GM12891 (cell line): Measurements from ENCODE around the gene SFXN3.
A peak's percentile ranks its signal among the peaks of the same experiment; 100 is the strongest.

Experiments
- DNase-seq: peaks from one replicate; pipeline ENCODE4 v3.0.0; 2011; ENCODE audit warnings: low spot score; ENCODE audit not compliant: insufficient read length
- FAIRE-seq: peaks from 2 replicates; lab custom pipeline; 2011; peaks lifted over from hg19 to GRCh38; lab: Jason Lieb, UNC
- PAX5 ChIP-seq: IDR thresholded peaks from 2 replicates; pipeline ENCODE4 v1.6.1; 2011; ENCODE audit warnings: low read length, moderate library complexity, mild to moderate bottlenecking; ENCODE audit not compliant: insufficient read depth, severe bottlenecking
- POLR2A ChIP-seq: IDR thresholded peaks from 2 replicates; pipeline ENCODE4 v1.6.1; 2011; ENCODE audit warnings: low read depth, low read length, control low read depth
- POLR2AphosphoS5 ChIP-seq: IDR thresholded peaks from 2 replicates; pipeline ENCODE4 v1.6.1; 2011; ENCODE audit warnings: low read depth, low read length, control low read depth
- POU2F2 ChIP-seq: IDR thresholded peaks from 2 replicates; pipeline ENCODE4 v1.6.1; 2011; ENCODE audit warnings: low read depth, mild to moderate bottlenecking, control low read depth, low read length, moderate library complexity
- SPI1 ChIP-seq: IDR thresholded peaks from 2 replicates; pipeline ENCODE4 v1.6.1; 2011; ENCODE audit warnings: low read depth, low read length, control low read depth
- TAF1 ChIP-seq: IDR thresholded peaks from 2 replicates; pipeline ENCODE4 v1.6.1; 2011; ENCODE audit warnings: low read depth, low read length, control low read depth

SFXN3 gene

GRCh38 chr10:101060036-101060950 lies 29.3 kb downstream of the SFXN3 start:
- peak; percentile 66 for FAIRE-seq
- DNase-seq, result peak; percentile 57
- TF ChIP-seq POU2F2 (no peak), SPI1 (0 out of 2 replicates have a peak, but pooled peaks have one; percentile 13), PAX5 (peak; percentile 22), TAF1 (0 out of 2 replicates have a peak, but pooled peaks have one; percentile 27)

GRCh38 chr10:101060951-101061623 lies 30.1 kb downstream of the SFXN3 start:
- no peak for TF ChIP-seq PAX5
- TF ChIP-seq SPI1, result no peak
- TF ChIP-seq POLR2AphosphoS5, result no peak
- TF ChIP-seq POLR2A, result no peak
- no peak for TF ChIP-seq TAF1
- TF ChIP-seq POU2F2, result no peak
- peak; percentile 88 for DNase-seq
- peak; percentile 95 for FAIRE-seq

- no peak for DNase-seq
- no peak for TF ChIP-seq POLR2AphosphoS5
- TF ChIP-seq POLR2A, result no peak
- no peak for TF ChIP-seq POU2F2
- TF ChIP-seq SPI1, result no peak
- no peak for TF ChIP-seq TAF1
- no peak for TF ChIP-seq PAX5
- FAIRE-seq, result no peak
Observed at GRCh38 chr10:101061624-101062231, 30.7 kb downstream of the SFXN3 start, which contains the start of gene KAZALD1. TSS of gene KAZALD1 (plus strand) at chr10:101061989. CDS start at chr10:101062593, 604 bp downstream.

GRCh38 chr10:101062232-101063049 lies 31.4 kb downstream of the SFXN3 start:
- FAIRE-seq (peak; percentile 79), DNase-seq (peak; percentile 66)
- TF ChIP-seq POLR2A, result no peak
- no peak for TF ChIP-seq POU2F2
- TF ChIP-seq PAX5, result no peak
- TF ChIP-seq SPI1, result no peak

- FAIRE-seq, result no peak
- TF ChIP-seq PAX5, result no peak
- TF ChIP-seq TAF1, result no peak
- no peak for TF ChIP-seq SPI1
- no peak for TF ChIP-seq POU2F2
- DNase-seq, result no peak
Observed at GRCh38 chr10:101063050-101063525, 32.1 kb downstream of the SFXN3 start.

GRCh38 chr10:101063548-101064414 lies 32.7 kb downstream of the SFXN3 start:
- no peak for TF ChIP-seq POLR2AphosphoS5
- no peak for TF ChIP-seq SPI1
- TF ChIP-seq POU2F2, result no peak
- TF ChIP-seq PAX5, result no peak
- TF ChIP-seq TAF1, result no peak
- no peak for TF ChIP-seq POLR2A
- DNase-seq, result no peak
- no peak for FAIRE-seq

- no peak for TF ChIP-seq SPI1
- no peak for TF ChIP-seq POLR2A
- TF ChIP-seq POU2F2, result no peak
- no peak for TF ChIP-seq TAF1
- no peak for TF ChIP-seq POLR2AphosphoS5
- TF ChIP-seq PAX5, result no peak
- FAIRE-seq (no peak), DNase-seq (no peak)
Observed at GRCh38 chr10:101064415-101065030, 33.5 kb downstream of the SFXN3 start.
